Transverse colon (tissue), 4 donors: ENCODE data around the gene PEF1. TPM values are rescaled to one million over a fixed set of nuclear protein-coding genes. Genes with fewer than 3 reads are reported as not detected.

Experiments used
- DNase-seq: peaks from one replicate; pipeline ENCODE4 v3.0.0-alpha.2; 2019
- H3K27ac ChIP-seq, 4 donors: fragments of 200-600 bp; sonication (generic); 2 replicates each; pipeline ENCODE4 v1.5.1; 2016 to 2018; ENCODE audit warnings: inconsistent platforms in 4 of 4
- H3K27me3 ChIP-seq: fragments of 200-600 bp; sonication (generic); 2 replicates; pipeline ENCODE4 v1.5.1; 2017; ENCODE audit warnings: inconsistent platforms
- H3K36me3 ChIP-seq, 4 donors: fragments of 200-600 bp; sonication (generic); 2 replicates each; pipeline ENCODE4 v1.5.1; 2017 to 2019; ENCODE audit warnings: inconsistent platforms in 4 of 4
- H3K4me1 ChIP-seq, 4 donors: fragments of 200-600 bp; sonication (generic); 2 replicates each; pipeline ENCODE4 v1.5.1; 2017 to 2020; ENCODE audit warnings: inconsistent platforms in 4 of 4
- H3K4me3 ChIP-seq, 4 donors: fragments of 200-600 bp; sonication (generic); 1 replicate in 1 of 4; 2 replicates in 3 of 4; pipeline versions ENCODE4 v1.5.1 to v1.6.1; 2017 to 2019; ENCODE audit warnings: inconsistent platforms in 4 of 4
- H3K9me3 ChIP-seq, 2 donors: fragments of 200-600 bp; sonication (generic); 2 replicates each; pipeline ENCODE4 v1.5.1; 2017 to 2019; ENCODE audit warnings: inconsistent platforms in 2 of 2
- EP300 ChIP-seq: sonication (generic); formaldehyde crosslinking; IDR thresholded peaks from one replicate; pipeline ENCODE4 v1.6.1; 2017; ENCODE audit warnings: antibody characterized with exemption, low read depth
- POLR2A ChIP-seq: fragments of 450-650 bp; IDR thresholded peaks from one replicate; pipeline ENCODE4 v1.6.1; 2016; ENCODE audit warnings: antibody characterized with exemption, mild to moderate bottlenecking, moderate library complexity
- POLR2AphosphoS5 ChIP-seq, 3 donors: sonication (generic); formaldehyde crosslinking; IDR thresholded peaks; one replicate each; pipeline ENCODE4 v1.6.1; 2016; ENCODE audit warnings: antibody characterized with exemption in 3 of 3
- WGBS, 2 donors: methylation state at CpG; one replicate each; pipeline ENCODE4 v1.1.5; 2018; ENCODE audit warnings: low coverage in 1 of 2; 5-methylcytosine and 5-hydroxymethylcytosine counted together
- in situ Hi-C, 4 donors: fragments of 200-750 bp; cut with MboI; loops; one replicate each; pipeline versions ENCODE4 v1.15.0 to v1.15.1; 2017; ENCODE audit warnings: low sequenced_read_pairs in 3 of 4, low pct_ligation_motif_present in 1 of 4, low pct_unique_long_range_greater_than_20kb in 1 of 4
- intact Hi-C: fragments of 100-400 bp; cut with DNase I; formaldehyde crosslinking; loops from one replicate; pipeline ENCODE4 v1.15.1; 2023; ENCODE audit warnings: low total_unique reads
- total RNA-seq, 4 donors: library from RNA; depleted of rRNA; stranded (reverse); fragments of >200 nt; gene quantifications; one replicate each; pipeline ENCODE4 v1.1.0, GENCODE V29; 2016
- TF ChIP-seq, protein P1 (sequence below), 5 experiments: fragments of 200-600 bp in 3 of 5; fragments of 450-650 bp in 2 of 5; sonication (generic) in 3 of 5; IDR thresholded peaks; 1 replicate in 2 of 5; 2 replicates in 3 of 5; pipeline ENCODE4 v1.5.1; 2016 to 2017; ENCODE audit warnings: antibody characterized with exemption in 5 of 5, inconsistent platforms in 3 of 5, mild to moderate bottlenecking in 2 of 5, moderate library complexity in 1 of 5

Gene PEF1
- total RNA-seq, 4 donors from 2014 or later, result 12.3 to 61.7 (median 49.9) TPM

DNA sequence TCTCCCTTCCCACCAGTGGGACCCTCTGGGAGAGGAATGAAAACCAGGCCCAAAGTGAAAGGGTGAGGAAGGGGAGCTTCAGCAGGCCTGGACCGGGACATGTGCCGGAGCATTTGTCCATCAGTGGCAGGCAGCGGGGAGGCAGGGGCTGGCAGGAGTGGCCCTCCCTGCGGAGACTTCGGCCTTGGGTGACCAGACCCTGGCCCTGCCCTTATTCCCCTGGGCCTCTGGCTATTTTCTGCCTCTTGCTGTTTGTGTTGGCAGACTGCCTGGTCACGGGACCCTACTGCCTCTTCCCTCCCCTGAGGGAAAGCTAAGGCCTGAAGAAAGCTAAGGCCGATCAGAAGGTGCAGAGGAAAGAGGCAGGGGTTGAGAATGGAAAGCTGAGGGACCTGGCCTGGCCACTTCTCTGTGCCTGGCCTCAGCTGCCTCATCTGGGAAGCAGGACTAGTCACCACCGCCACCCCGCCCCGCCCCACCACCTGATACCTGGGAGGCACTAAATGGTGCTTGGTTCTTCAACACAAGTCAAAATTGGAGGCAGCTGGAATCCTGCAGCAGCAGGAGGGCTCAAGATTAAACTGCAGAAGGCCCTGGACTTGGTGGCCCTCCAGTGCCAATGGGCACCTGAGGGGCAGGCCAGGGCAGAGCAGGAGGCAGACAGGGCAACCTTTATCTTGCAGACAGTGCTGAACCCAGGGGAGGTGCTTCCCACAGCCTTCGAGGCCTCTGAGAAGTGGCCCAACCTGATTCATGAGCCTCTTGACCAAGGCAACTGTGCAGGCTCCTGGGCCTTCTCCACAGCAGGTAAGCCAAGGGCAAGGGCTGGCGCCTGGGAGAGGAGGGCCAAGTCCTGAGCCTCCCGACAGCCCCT lies 60.4 kb downstream of the PEF1 start:
- no peaks in the 10 kb centered on the region for H3K36me3 ChIP-seq
- no peak for TF ChIP-seq EP300
- TF ChIP-seq POLR2AphosphoS5 (IDR thresholded peaks at IDR 0.05), result peak in 2 of 3 donors; percentile 48 to 55
- H3K9me3 ChIP-seq, result no peaks in the 10 kb centered on the region
- 56% methylated on average over 13 of the region's 13 CpGs; no CpG with 5 or more reads in 1 of the 2 donors for WGBS, 2 donors
- DNase-seq, result peak; percentile 72
- intact Hi-C loops, result no loop called here
- no peak overlapping the region for H3K4me3 ChIP-seq
- in situ Hi-C loops, result no loop called here
- H3K27me3 ChIP-seq, result no peaks in the 10 kb centered on the region
- peaks cover 49 to 83% (median 76%) of the 10 kb centered on the region in 4 donors for H3K4me1 ChIP-seq
- peak overlapping the region; percentile 89 to 93 (median 92) for H3K27ac ChIP-seq

DNA sequence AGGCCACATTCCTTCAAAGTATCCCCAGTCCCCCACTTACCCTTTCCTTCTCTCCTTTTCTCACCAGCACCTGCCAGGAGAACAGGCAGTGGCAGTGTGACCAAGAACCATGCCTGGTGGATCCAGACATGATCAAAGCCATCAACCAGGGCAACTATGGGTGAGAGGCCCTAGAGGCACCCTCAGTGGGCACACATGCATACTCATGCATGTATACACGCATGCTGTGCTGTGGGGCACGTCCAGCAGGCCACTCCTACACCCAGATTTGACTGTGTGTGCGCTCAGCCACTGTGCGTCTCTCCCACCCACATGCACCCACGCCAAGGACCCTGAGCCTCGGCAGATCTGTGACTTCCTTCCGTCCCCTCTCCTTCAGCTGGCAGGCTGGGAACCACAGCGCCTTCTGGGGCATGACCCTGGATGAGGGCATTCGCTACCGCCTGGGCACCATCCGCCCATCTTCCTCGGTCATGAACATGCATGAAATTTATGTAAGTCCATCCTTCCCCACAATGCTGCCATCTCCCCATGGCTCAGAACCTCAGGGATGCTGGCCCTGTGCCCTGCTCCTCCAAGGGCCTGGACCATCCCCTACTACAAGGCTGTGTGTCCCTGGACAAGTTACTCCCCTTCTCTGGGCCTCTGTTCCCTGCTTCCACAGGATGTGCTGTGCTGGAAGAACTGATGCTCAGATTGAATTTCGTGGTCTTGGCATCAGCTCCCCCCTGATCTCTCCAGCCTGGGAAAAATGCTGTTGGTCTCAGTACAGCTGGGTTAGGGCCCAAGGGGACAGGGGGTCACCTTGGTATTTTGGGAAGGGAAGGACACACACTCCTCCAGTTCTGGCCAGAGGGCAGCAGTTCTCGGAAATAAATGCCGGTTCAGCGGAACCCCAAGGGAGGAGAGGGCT lies 61.3 kb downstream of the PEF1 start:
- DNase-seq, result no peak
- in situ Hi-C loops (no loop called here), intact Hi-C loops (no loop called here)
- Histone ChIP-seq H3K9me3 (no peaks in the 10 kb centered on the region), H3K27me3 (no peaks in the 10 kb centered on the region), H3K27ac (peak overlapping the region; percentile 89 to 93 (median 92)), H3K36me3 (no peaks in the 10 kb centered on the region), H3K4me1 (peaks cover 47 to 78% (median 74%) of the 10 kb centered on the region in 4 donors), H3K4me3 (no peak overlapping the region)
- TF ChIP-seq, protein P1, sequence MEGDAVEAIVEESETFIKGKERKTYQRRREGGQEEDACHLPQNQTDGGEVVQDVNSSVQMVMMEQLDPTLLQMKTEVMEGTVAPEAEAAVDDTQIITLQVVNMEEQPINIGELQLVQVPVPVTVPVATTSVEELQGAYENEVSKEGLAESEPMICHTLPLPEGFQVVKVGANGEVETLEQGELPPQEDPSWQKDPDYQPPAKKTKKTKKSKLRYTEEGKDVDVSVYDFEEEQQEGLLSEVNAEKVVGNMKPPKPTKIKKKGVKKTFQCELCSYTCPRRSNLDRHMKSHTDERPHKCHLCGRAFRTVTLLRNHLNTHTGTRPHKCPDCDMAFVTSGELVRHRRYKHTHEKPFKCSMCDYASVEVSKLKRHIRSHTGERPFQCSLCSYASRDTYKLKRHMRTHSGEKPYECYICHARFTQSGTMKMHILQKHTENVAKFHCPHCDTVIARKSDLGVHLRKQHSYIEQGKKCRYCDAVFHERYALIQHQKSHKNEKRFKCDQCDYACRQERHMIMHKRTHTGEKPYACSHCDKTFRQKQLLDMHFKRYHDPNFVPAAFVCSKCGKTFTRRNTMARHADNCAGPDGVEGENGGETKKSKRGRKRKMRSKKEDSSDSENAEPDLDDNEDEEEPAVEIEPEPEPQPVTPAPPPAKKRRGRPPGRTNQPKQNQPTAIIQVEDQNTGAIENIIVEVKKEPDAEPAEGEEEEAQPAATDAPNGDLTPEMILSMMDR (IDR thresholded peaks at IDR 0.05), result no peak
- TF ChIP-seq POLR2AphosphoS5 (IDR thresholded peaks at IDR 0.05) (no peak), EP300 (no peak), POLR2A (no peak)
- 60 to 79% methylated on average over 1 to 16 of the region's 16 CpGs for WGBS, 2 donors

DNA sequence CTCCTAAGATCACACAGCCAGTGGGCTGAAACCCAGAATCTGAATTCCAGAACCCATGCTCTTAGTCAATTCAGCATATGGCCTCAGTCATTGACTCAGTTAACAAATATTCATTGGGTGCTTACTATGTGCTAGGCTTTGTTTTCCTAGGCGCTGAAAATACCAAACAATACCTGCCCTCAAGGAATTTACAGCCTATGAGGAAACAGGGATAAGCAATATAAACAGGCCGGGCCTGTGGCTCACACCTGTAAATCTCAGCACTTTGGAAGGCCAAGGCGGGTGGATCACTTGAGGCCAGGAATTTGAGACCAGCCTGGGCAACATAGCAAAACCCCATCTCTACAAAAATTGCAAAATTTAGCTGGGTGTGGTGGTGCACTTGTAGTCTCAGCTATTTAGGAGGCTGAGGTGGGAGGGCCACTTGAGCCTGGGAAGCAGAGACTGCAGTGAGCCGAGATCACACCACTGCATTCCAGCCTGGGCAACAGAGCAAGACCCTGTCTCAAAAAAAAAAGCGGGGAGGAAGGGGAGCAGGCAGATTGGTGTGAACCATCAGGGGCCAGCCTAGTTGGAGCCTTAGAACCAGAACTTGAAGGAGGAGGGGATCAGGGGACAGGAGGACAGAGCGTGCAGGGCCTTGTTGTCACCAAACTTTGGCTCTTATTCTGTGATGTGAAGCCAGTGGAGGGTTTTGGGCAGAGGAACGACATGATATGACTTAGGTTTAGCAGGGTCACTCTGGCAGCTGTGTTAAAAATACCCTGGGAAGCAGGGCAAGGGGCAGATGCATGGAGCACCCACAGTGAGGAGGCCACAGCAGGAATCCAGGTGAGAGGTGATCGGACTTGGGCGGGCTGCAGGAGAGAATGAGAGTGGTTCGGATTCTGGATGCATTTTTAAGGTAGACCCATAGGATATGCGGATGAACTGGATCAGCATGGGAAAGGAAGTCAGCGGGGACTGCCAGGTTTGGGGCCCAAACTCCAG lies 62.6 kb downstream of the PEF1 start:
- intact Hi-C loops, result no loop called here
- in situ Hi-C loops, result no loop called here
- DNase-seq, result no peak
- Histone ChIP-seq H3K4me3 (no peak overlapping the region), H3K36me3 (no peaks in the 10 kb centered on the region), H3K9me3 (no peaks in the 10 kb centered on the region), H3K4me1 (peaks cover 36 to 65% (median 61%) of the 10 kb centered on the region in 4 donors), H3K27me3 (no peaks in the 10 kb centered on the region), H3K27ac (peak overlapping the region; percentile 89 to 93 (median 92))
- peak; percentile 5 for TF ChIP-seq POLR2A
- TF ChIP-seq POLR2AphosphoS5 (IDR thresholded peaks at IDR 0.05), result no peak
- TF ChIP-seq, protein P1 (IDR thresholded peaks at IDR 0.05), result no peak
- 68 to 70% methylated on average over 5 to 12 of the region's 12 CpGs for WGBS, 2 donors

DNA sequence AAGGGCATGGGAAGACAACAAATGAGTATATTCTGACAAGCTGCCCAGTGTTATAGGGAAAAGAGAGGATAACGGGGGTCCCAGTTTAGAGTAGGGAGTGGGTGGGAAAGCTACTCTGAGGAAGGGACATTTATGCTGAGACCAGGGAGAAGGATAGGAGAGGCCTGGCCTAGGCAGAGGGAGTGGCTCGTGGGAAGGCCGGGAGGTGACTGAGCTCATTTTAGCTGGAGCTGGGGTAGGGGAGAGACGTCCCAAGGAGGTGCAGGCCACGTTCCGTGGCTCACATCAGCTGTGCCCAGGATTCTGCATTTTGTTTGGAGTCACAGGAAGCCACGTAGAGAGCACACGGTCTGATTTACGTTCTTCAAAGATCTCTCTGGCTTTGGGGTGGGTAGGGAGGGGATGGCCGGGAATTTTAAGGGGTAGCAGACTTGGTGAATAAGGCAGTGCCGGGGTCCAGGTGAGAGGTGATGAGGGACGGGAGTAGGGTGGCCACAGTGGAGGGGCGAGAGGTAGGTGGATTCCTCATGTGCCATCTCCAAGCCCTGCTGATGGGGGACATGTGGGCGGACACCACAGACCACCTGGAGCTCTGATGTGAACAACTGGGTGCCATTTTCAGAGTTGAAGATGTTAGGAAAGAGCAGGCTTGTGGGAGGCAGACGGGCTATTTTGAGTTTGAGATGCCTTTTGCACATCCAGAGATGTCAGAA lies 63.6 kb downstream of the PEF1 start:
- Histone ChIP-seq H3K4me1 (peaks cover 36 to 62% (median 59%) of the 10 kb centered on the region in 4 donors), H3K36me3 (no peaks in the 10 kb centered on the region), H3K27me3 (no peaks in the 10 kb centered on the region), H3K4me3 (no peak overlapping the region), H3K9me3 (no peaks in the 10 kb centered on the region), H3K27ac (peak overlapping the region; percentile 89 to 93 (median 92))
- in situ Hi-C loops, result no loop called here
- WGBS, 2 donors, result 62 to 79% methylated on average over 5 to 15 of the region's 15 CpGs
- intact Hi-C loops, result no loop called here
- TF ChIP-seq POLR2A (no peak), POLR2AphosphoS5 (IDR thresholded peaks at IDR 0.05) (no peak), EP300 (no peak)
- TF ChIP-seq, protein P1 (IDR thresholded peaks at IDR 0.05), result no peak
- no peak for DNase-seq
